Right hindlimb (tissue), 1 donor: Measurements from ENCODE around the gene CES5A.
"Not testable (repeated sequence)": the region's sequence is repeated elsewhere in the genome, so short reads cannot be mapped to it uniquely, and the experiment has no call there.

Experiments
- DNase-seq: peaks from one replicate; pipeline ENCODE4 v3.0.0-alpha.2; 2018

The CES5A gene

GRCh38 chr16:55825115-55825728 is 50.0 kb downstream of the CES5A start:
- DNase-seq, result no peak

- no peak for DNase-seq
Measured at GRCh38 chr16:55824473-55825000, 50.6 kb downstream of the CES5A start.

GRCh38 chr16:55822280-55822810 is 52.8 kb downstream of the CES5A start:
- DNase-seq, result no peak

GRCh38 chr16:55821210-55821609 is 54.0 kb downstream of the CES5A start:
- DNase-seq, result no peak

DNA sequence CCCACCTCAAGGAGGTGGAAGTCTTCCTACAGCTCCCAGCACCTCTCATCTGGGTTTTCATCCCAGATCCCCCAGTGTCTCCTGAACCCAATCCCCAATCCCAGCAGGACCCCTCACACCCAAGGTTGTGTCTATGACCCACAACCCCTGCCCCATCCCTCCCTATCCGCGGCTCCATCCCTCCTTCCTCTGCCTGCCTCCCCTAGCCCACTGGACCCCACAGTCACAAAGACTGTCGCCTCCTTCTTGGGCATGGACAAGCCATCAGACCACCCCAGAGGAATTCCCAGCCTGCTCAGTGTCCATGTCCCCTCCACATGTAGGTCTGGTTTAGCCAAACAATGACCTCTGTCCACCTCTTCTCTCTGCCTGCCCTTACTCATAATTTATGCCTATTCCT is 54.6 kb downstream of the CES5A start:
- DNase-seq, result no peak

- no peak for DNase-seq
Measured at GRCh38 chr16:55817236-55817912, 57.8 kb downstream of the CES5A start.

GRCh38 chr16:55816222-55816621 is 59.0 kb downstream of the CES5A start:
- DNase-seq, result not testable (repeated sequence)

DNA sequence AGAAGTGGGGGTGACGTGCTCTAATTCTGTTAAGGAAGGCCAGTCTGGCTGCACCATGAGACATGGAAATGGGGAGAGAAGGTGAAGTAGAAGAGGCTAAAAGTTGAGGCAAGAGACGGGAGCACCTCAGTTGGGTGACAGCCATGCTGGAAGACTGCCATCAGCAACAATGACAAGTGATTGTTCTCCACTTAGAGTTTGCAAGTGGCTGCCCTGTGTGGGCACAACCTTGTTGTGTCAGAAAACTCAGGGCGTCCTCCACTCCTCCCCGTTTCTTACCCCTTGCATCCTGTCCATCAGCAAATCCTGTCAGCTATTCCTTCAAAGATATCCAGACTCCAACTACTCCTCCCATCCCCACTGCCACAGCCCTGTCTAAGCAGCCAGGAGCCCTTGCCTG is 59.9 kb downstream of the CES5A start:
- no peak for DNase-seq

- not testable (repeated sequence) for DNase-seq
Measured at GRCh38 chr16:55814174-55814573, 61.0 kb downstream of the CES5A start.

GRCh38 chr16:55813730-55814129 is 61.4 kb downstream of the CES5A start:
- not testable (repeated sequence) for DNase-seq

DNA sequence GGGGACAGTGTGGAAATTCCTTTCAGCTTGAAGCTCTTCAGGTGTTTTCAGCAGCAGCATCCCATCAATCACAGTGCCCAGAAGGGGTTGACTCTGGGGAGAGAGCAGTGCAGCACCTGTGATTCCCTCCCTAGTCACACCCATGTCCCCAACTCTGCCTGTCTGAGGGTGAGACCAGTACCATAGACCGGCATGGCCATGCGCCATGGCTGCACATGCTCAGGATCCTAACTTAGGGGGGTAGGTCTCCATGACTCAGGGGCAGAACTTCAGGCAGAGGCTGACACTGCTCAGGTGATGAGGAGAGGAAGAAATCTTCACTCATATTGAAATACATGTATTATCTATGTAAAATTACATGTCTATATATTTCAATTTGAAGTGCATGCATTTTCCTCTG is 62.2 kb downstream of the CES5A start:
- DNase-seq, result no peak

DNA sequence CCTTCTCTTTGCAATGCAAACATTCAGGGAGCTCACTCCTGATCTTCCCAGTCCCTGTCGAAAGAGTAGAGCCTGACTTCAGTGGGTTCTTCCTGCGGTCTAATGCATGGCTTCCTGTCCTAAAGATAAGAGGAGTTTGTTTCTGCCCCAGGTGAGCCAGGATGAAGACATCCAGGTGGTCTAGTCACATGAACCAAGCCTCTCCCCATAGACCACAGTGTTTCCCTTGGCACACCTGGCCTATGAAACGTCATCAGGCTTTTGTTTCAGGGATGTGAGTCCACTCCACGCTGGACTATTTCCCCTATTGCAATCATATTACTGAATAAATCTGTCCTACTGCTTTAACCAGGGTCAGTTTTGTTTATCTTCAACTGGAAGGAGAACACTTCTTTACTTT is 63.4 kb downstream of the CES5A start:
- DNase-seq, result no peak

- no peak for DNase-seq
Measured at GRCh38 chr16:55810451-55810961, 64.7 kb downstream of the CES5A start.

GRCh38 chr16:55809851-55810250 is 65.3 kb downstream of the CES5A start:
- DNase-seq, result no peak

GRCh38 chr16:55809386-55809785 is 65.8 kb downstream of the CES5A start:
- DNase-seq, result no peak

GRCh38 chr16:55808286-55808685 is 66.9 kb downstream of the CES5A start:
- not testable (repeated sequence) for DNase-seq

DNA sequence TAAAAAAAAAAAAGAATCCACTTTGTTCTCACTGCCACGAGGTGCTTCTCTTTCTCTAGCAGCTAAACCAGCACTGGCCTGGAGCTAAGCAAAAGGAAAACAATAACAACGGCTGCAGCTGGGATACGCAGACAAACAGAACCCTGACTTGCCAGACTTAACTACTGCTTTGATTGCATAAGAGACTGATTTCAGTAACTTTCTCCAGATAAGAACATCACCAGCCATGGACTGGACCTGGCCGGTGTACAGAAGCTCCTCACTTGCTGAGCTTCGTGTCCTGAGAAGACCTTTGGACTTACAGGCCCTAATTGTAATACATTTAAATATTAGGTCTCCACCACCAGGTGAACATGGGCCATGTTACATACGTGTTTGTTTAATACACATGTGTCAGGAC is 70.1 kb downstream of the CES5A start:
- not testable (repeated sequence) for DNase-seq

DNA sequence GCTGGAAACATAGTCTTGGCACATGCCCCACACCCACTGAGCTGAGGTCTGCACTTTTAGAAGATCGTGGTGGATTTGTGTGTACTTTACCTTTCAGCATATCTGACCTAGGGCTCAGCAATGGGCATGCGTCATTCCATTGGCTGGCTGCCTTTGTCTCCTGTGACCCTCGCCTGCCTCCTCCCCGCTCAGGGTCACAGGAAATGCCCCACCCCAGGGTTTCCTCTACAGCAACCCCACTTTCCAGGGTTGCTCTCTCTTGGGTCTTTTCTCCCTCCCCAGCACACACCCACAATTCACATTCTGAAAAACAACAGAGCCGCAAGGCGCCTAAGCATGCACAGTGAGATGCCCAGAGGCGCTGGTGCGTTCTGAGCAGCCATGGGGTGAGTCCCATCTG is 71.5 kb downstream of the CES5A start:
- DNase-seq, result not testable (repeated sequence)
